H1 (cell line): ENCODE data around the gene POLR2C. TPM values are rescaled to one million over a fixed set of nuclear protein-coding genes. Genes with fewer than 3 reads are reported as not detected.

Source experiments
- CTCF ChIA-PET: fragments of 300-600 bp; sonication (Branson Sonifier 250); formaldehyde crosslinking; loops from one replicate; lab custom pipeline; 2021; ENCODE audit not compliant: partially characterized antibody; lab: Charles Lee
- POLR2A ChIA-PET: fragments of 300-600 bp; sonication (Branson Sonifier 250); formaldehyde crosslinking; loops from one replicate; lab custom pipeline; 2021; ENCODE audit warnings: inconsistent platforms; ENCODE audit not compliant: partially characterized antibody; lab: Charles Lee
- DNase-seq, 2 experiments: peaks; one replicate each; pipeline versions ENCODE4 v3.0.0 to v3.0.0-alpha.2; 2010 to 2022; ENCODE audit warnings: low spot score in 2 of 2, low read depth in 1 of 2, mixed read lengths in 1 of 2
- FAIRE-seq: peaks from 2 replicates; lab custom pipeline; 2011; peaks lifted over from hg19 to GRCh38; lab: Jason Lieb, UNC
- H2AFZ ChIP-seq: 2 replicates; pipeline ENCODE4 v1.8.1; 2012; ENCODE audit warnings: low read length, inconsistent platforms
- H2AK5ac ChIP-seq: 2 replicates; pipeline ENCODE4 v1.6.1; 2013; ENCODE audit warnings: low read depth, low read length
- H2BK120ac ChIP-seq: replicated peaks from 2 replicates; pipeline ENCODE3; 2013; ENCODE audit warnings: low read depth, low read length, inconsistent platforms
- H2BK12ac ChIP-seq: 2 replicates; pipeline ENCODE4 v1.6.1; 2013; ENCODE audit warnings: low read depth, low read length
- H2BK15ac ChIP-seq: 2 replicates; pipeline ENCODE4 v1.6.1; 2013; ENCODE audit warnings: low read length
- H2BK20ac ChIP-seq: 2 replicates; pipeline ENCODE4 v1.6.1; 2013; ENCODE audit warnings: low read length
- H2BK5ac ChIP-seq: 2 replicates; pipeline ENCODE4 v1.6.1; 2013; ENCODE audit warnings: low read depth, low read length
- H3K14ac ChIP-seq: 2 replicates; pipeline ENCODE4 v1.6.1; 2013; ENCODE audit warnings: inconsistent platforms; ENCODE audit not compliant: insufficient read length
- H3K18ac ChIP-seq: 2 replicates; pipeline ENCODE4 v1.6.1; 2013; ENCODE audit warnings: low read length; ENCODE audit errors: extremely low read depth
- H3K23ac ChIP-seq: 2 replicates; pipeline ENCODE4 v1.6.1; 2013; ENCODE audit warnings: inconsistent platforms; ENCODE audit not compliant: insufficient read length
- H3K23me2 ChIP-seq: 2 replicates; pipeline ENCODE4 v1.6.1; 2013; ENCODE audit warnings: low read depth, low read length
- H3K27ac ChIP-seq: 2 replicates; pipeline ENCODE4 v1.6.1; 2011; ENCODE audit warnings: low read depth, low read length, inconsistent platforms
- H3K27me3 ChIP-seq, 4 experiments: replicated peaks in 1 of 4; 1 replicate in 1 of 4; 2 replicates in 3 of 4; pipeline versions ENCODE4 v1.6.1 to v1.8.1; 2011 to 2013; ENCODE audit warnings: low read length in 3 of 4, mild to moderate bottlenecking in 3 of 4, inconsistent platforms in 2 of 4, mixed read lengths in 2 of 4, moderate library complexity in 1 of 4; ENCODE audit not compliant: control insufficient read depth in 3 of 4, insufficient read depth in 3 of 4; ENCODE audit errors: extremely low read depth in 1 of 4
- H3K36me3 ChIP-seq, 4 experiments: 2 replicates each; pipeline versions ENCODE4 v1.6.1 to v1.8.1; 2011 to 2013; ENCODE audit warnings: mild to moderate bottlenecking in 4 of 4, low read length in 3 of 4, moderate library complexity in 2 of 4, control low read depth in 1 of 4, inconsistent platforms in 1 of 4; ENCODE audit not compliant: insufficient read depth in 4 of 4, control insufficient read depth in 2 of 4
- H3K4ac ChIP-seq: replicated peaks from 2 replicates; pipeline ENCODE3; 2013; ENCODE audit warnings: low read length, low read depth, mixed read lengths, inconsistent platforms; ENCODE audit not compliant: insufficient read length
- H3K4me1 ChIP-seq, 4 experiments: replicated peaks in 1 of 4; 1 replicate in 1 of 4; 2 replicates in 3 of 4; pipeline versions ENCODE4 v1.6.1 to v1.8.1; 2011 to 2013; ENCODE audit warnings: low read length in 3 of 4, inconsistent platforms in 2 of 4, mixed read lengths in 1 of 4; ENCODE audit not compliant: insufficient read depth in 4 of 4, control insufficient read depth in 3 of 4
- H3K4me2 ChIP-seq, 2 experiments: 2 replicates each; pipeline versions ENCODE4 v1.6.1 to v1.8.1; 2011 to 2013; ENCODE audit warnings: low read depth in 2 of 2, low read length in 2 of 2, control low read depth in 1 of 2, inconsistent platforms in 1 of 2, mild to moderate bottlenecking in 1 of 2; ENCODE audit not compliant: insufficient read depth in 1 of 2
- H3K4me3 ChIP-seq, 4 experiments: fragments of 200-600, 300-600 bp in 1 of 4; sonication (generic), shearing (Covaris generic), sonication (Bioruptor Twin) in 1 of 4; 2 replicates each; pipeline versions ENCODE4 v1.5.1 to v1.8.1; 2011 to 2016; ENCODE audit warnings: low read length in 4 of 4, low read depth in 3 of 4, control low read depth in 2 of 4, inconsistent platforms in 2 of 4, mild to moderate bottlenecking in 2 of 4, mixed read lengths in 1 of 4, moderate library complexity in 1 of 4; ENCODE audit not compliant: insufficient read depth in 2 of 4; ENCODE audit errors: extremely low read depth in 1 of 4
- H3K56ac ChIP-seq: replicated peaks from 2 replicates; pipeline ENCODE3; 2013; ENCODE audit warnings: low read depth, mild to moderate bottlenecking, mixed read lengths, low read length, inconsistent platforms; ENCODE audit not compliant: insufficient read length
- H3K79me1 ChIP-seq: 2 replicates; pipeline ENCODE4 v1.6.1; 2013; ENCODE audit warnings: low read depth, low read length, control low read depth
- H3K79me2 ChIP-seq, 2 experiments: 2 replicates each; pipeline versions ENCODE4 v1.6.1 to v1.8.1; 2012 to 2013; ENCODE audit warnings: low read length in 2 of 2, mild to moderate bottlenecking in 2 of 2, inconsistent platforms in 1 of 2; ENCODE audit not compliant: insufficient read depth in 2 of 2, control insufficient read depth in 1 of 2
- H3K9ac ChIP-seq, 4 experiments: replicated peaks in 1 of 4; 1 replicate in 1 of 4; 2 replicates in 3 of 4; pipeline versions ENCODE4 v1.6.1 to v1.8.1; 2011 to 2013; ENCODE audit warnings: low read depth in 3 of 4, low read length in 3 of 4, control low read depth in 2 of 4, mild to moderate bottlenecking in 2 of 4, moderate library complexity in 2 of 4, inconsistent platforms in 1 of 4; ENCODE audit errors: extremely low read depth in 1 of 4
- H3K9me3 ChIP-seq, 2 experiments: 2 replicates each; pipeline versions ENCODE4 v1.6.1 to v1.8.1; 2012 to 2013; ENCODE audit warnings: mild to moderate bottlenecking in 2 of 2, moderate library complexity in 2 of 2, control low read depth in 1 of 2, inconsistent platforms in 1 of 2, low read depth in 1 of 2, low read length in 1 of 2, mixed read lengths in 1 of 2; ENCODE audit not compliant: insufficient read depth in 2 of 2
- H4K20me1 ChIP-seq, 2 experiments: replicated peaks in 1 of 2; 2 replicates each; pipeline versions ENCODE3 to v1.8.1; 2011 to 2013; ENCODE audit warnings: inconsistent platforms in 2 of 2, low read length in 2 of 2, mild to moderate bottlenecking in 1 of 2; ENCODE audit not compliant: insufficient read depth in 2 of 2, control insufficient read depth in 1 of 2
- H4K5ac ChIP-seq: 2 replicates; pipeline ENCODE4 v1.6.1; 2013; ENCODE audit warnings: low read length, low read depth, mixed read lengths, inconsistent platforms; ENCODE audit not compliant: insufficient read length
- H4K8ac ChIP-seq: 2 replicates; pipeline ENCODE4 v1.8.0; 2013; ENCODE audit warnings: mild to moderate bottlenecking, moderate library complexity, low read length, inconsistent platforms; ENCODE audit not compliant: insufficient read depth; ENCODE audit errors: extremely low read depth
- H4K91ac ChIP-seq: replicated peaks from 2 replicates; pipeline ENCODE3; 2013; ENCODE audit warnings: low read length, mixed read lengths, inconsistent platforms; ENCODE audit not compliant: insufficient read length
- E2F6 ChIP-seq: IDR thresholded peaks from 2 replicates; pipeline ENCODE4 v1.6.1; 2012; ENCODE audit warnings: inconsistent platforms
- GABPA ChIP-seq: IDR thresholded peaks from 2 replicates; pipeline ENCODE4 v1.6.1; 2011; ENCODE audit warnings: mild to moderate bottlenecking, low read length, moderate library complexity, borderline replicate concordance; ENCODE audit not compliant: insufficient read depth
- KDM4A ChIP-seq: IDR thresholded peaks from one replicate; pipeline ENCODE4 v1.7.1; 2012; ENCODE audit warnings: low read depth, mild to moderate bottlenecking, moderate library complexity, low read length, inconsistent platforms; ENCODE audit not compliant: severe bottlenecking
- SP4 ChIP-seq: IDR thresholded peaks from 2 replicates; pipeline ENCODE4 v1.6.1; 2012; ENCODE audit warnings: low read length, inconsistent platforms
- SRF ChIP-seq: IDR thresholded peaks from 2 replicates; pipeline ENCODE4 v1.6.1; 2011; ENCODE audit warnings: mild to moderate bottlenecking, low read depth, low read length, moderate library complexity
- TBP ChIP-seq: IDR thresholded peaks from 2 replicates; pipeline ENCODE4 v1.6.1; 2011; ENCODE audit warnings: low read depth, low read length, improper control_type of control experiment
- WGBS, 2 experiments: shearing (Covaris generic) in 1 of 2; methylation state at CpG; one replicate each; pipeline versions ENCODE4 v1.1.6 to v1.1.7; 2013 to 2015; ENCODE audit warnings: low lambda C conversion rate in 2 of 2, mixed read lengths in 2 of 2, inconsistent platforms in 1 of 2, low coverage in 1 of 2, missing lambda C conversion rate in 1 of 2; ENCODE audit not compliant: insufficient replicate concordance in 2 of 2, insufficient coverage in 1 of 2, insufficient read length in 1 of 2; ENCODE audit errors: extremely low coverage in 1 of 2, missing lambda C conversion rate in 1 of 2; 5-methylcytosine and 5-hydroxymethylcytosine counted together
- polyA plus RNA-seq, 7 experiments: library from polyadenylated mRNA; depleted of rRNA in 3 of 7; stranded (reverse) in 5 of 7; unstranded in 2 of 7; fragments of >200 nt in 5 of 7; fragments of 200-250 nt in 2 of 7; gene quantifications; 1 replicate in 5 of 7; 2 replicates in 1 of 7; 4 replicates in 1 of 7; pipeline versions ENCODE4 v1.2.1 to v1.2.3, GENCODE V29; 2011 to 2013; ENCODE audit warnings: missing spikeins in 2 of 7, mixed read lengths in 2 of 7
- total RNA-seq: library from RNA; stranded (reverse); fragmentation: NEBNext Ultra II Directional; extraction: Animal tissue kit (Norgen Biotek cat#: 25700); gene quantifications from 2 replicates; pipeline ENCODE4 v1.2.1, GENCODE V29; 2021

Gene POLR2C
- total and polyA plus RNA-seq, 2 of the 8 experiments (the other 6 are each of a cell fraction or from before 2014, with no cell fraction given) = 72.5 to 132 TPM

GRCh38 chr16:57507136-57508034 is 44.9 kb downstream of the POLR2C start:
- Histone ChIP-seq H3K4me1 (peaks cover 0 to 17% (median 7%) of the 10 kb centered on the region in 4 experiments; a peak in 6 of 7 replicates), H3K4me3 (no peak overlapping the region), H3K79me1 (no peaks in the 10 kb centered on the region; the same call in 1 of the 2 replicates), H3K4me2 (no peak overlapping the region; a peak in 1 of 4 replicates), H2AK5ac (no peak overlapping the region), H3K27me3 (no peaks in the 10 kb centered on the region), H2BK20ac (no peak overlapping the region), H3K79me2 (no peaks in the 10 kb centered on the region), H3K4ac (no peak overlapping the region), H3K9me3 (no peaks in the 10 kb centered on the region), H2BK120ac (no peak overlapping the region), H2BK5ac (no peak overlapping the region), H3K9ac (no peak overlapping the region), H3K36me3 (no peaks in the 10 kb centered on the region), H2BK15ac (peak overlapping the region; percentile 65), H4K91ac (no peak overlapping the region), H2AFZ (peak overlapping the region; percentile 73), H2BK12ac (peak overlapping the region; percentile 50; the same call in 1 of the 2 replicates), H4K20me1 (no peaks in the 10 kb centered on the region), H3K18ac (no peak overlapping the region; the same call in 1 of the 2 replicates), H4K8ac (no peak overlapping the region), H3K14ac (no peak overlapping the region), H3K27ac (no peak overlapping the region), H3K23ac (no peak overlapping the region), H4K5ac (no peak overlapping the region), H3K23me2 (peaks cover 2% of the 10 kb centered on the region; the same call in 1 of the 2 replicates), H3K56ac (peak overlapping the region; percentile 18)
- 61% methylated on average over 10 of the region's 13 CpGs; no CpG with 5 or more reads in 1 of the 2 experiments for WGBS, 2 experiments
- no peak for TF ChIP-seq KDM4A
- TF ChIP-seq SRF = no peak
- no peak for TF ChIP-seq SP4
- TF ChIP-seq TBP = no peak
- no peak for TF ChIP-seq GABPA
- no peak for TF ChIP-seq E2F6
- no peak for FAIRE-seq
- ChIA-PET POLR2A (interaction anchor here (1.0 to 1.9 kb wide), 5 partner anchors 10 to 45 kb away, joined by 3 to 5 read pairs (median 5); partner anchors contain the start of gene POLR2C), CTCF (interaction anchor here (0.9 to 8.8 kb wide), 5 partner anchors 11 to 45 kb away, joined by 3 to 89 read pairs (median 4); partner anchors contain the start of gene POLR2C)
- no peak for DNase-seq
